Gastrocnemius medialis (tissue), 4 donors: Measurements from ENCODE around the gene TLK2.
"Not testable (repeated sequence)": the region's sequence is repeated elsewhere in the genome, so short reads cannot be mapped to it uniquely, and the experiment has no call there.

Experiments
- POLR2A ChIP-seq, 2 donors: fragments of 450-650 bp; IDR thresholded peaks; one replicate each; pipeline ENCODE4 v1.6.1; 2017; ENCODE audit warnings: antibody characterized with exemption in 2 of 2, mild to moderate bottlenecking in 2 of 2, moderate library complexity in 2 of 2
- TF ChIP-seq, protein P1 (sequence below), 5 experiments: fragments of 450-650 bp in 3 of 5; fragments of 200-600 bp in 2 of 5; sonication (generic) in 2 of 5; IDR thresholded peaks in 4 of 5; conservative IDR thresholded peaks in 1 of 5; 1 replicate in 4 of 5; 2 replicates in 1 of 5; pipeline ENCODE4 v1.5.1; 2016 to 2019; ENCODE audit warnings: antibody characterized with exemption in 5 of 5, mild to moderate bottlenecking in 3 of 5, moderate library complexity in 3 of 5

DNA sequence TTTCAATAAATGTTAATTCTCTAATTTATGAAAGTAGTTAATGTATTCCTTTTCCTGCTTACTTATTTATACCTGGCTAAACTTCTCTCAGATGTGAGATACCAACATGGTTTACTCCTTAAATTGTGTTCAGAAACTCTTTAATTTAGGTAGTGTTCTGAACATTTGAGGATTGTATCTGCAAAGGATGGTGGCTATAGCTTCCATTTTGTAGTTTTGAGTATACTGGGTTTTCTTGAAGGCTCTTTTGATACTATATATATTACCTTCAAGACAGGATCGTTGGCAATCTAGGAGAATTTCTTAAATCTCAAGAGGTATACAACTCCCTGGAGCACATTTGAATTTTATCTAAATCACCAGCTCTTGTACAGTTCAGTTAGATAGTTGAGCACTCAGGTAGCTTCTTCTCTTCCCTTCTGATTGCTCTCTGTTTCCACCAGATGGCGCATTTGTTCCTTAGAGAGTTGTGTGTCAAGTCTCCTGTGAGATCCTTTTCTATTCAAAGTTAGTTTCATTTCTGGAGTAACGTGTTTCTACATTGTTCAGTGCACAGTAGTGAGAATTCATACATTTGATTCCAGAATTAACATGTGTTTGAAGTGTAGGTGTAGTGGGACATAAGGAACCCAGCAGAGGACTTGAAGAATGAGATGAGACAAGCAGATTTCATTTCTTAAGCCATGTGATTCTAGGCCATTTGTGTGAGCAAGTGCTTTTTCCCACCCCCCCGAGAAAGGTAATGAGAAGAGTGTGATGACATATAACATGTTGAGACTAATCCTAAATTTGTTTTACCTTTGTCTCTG lies 74.4 kb downstream of the TLK2 start:
- TF ChIP-seq, protein P1, sequence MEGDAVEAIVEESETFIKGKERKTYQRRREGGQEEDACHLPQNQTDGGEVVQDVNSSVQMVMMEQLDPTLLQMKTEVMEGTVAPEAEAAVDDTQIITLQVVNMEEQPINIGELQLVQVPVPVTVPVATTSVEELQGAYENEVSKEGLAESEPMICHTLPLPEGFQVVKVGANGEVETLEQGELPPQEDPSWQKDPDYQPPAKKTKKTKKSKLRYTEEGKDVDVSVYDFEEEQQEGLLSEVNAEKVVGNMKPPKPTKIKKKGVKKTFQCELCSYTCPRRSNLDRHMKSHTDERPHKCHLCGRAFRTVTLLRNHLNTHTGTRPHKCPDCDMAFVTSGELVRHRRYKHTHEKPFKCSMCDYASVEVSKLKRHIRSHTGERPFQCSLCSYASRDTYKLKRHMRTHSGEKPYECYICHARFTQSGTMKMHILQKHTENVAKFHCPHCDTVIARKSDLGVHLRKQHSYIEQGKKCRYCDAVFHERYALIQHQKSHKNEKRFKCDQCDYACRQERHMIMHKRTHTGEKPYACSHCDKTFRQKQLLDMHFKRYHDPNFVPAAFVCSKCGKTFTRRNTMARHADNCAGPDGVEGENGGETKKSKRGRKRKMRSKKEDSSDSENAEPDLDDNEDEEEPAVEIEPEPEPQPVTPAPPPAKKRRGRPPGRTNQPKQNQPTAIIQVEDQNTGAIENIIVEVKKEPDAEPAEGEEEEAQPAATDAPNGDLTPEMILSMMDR (IDR thresholded peaks at IDR 0.05 in 4 of 5, conservative IDR thresholded peaks at IDR 0.05 in 1 of 5): peak; percentile 35 to 63 (median 43)
- TF ChIP-seq POLR2A (IDR thresholded peaks at IDR 0.05): not testable (repeated sequence)
